AG10803 (cell line): ENCODE data around the gene SYCN.

ENCODE experiments used
- DNase-seq: peaks from one replicate; pipeline ENCODE4 v3.0.0; 2010; ENCODE audit warnings: low read depth
- H3K4me3 ChIP-seq: 2 replicates; pipeline ENCODE4 v1.5.1; 2011; ENCODE audit warnings: mild to moderate bottlenecking, low read length, control low read depth
- TF ChIP-seq, protein P1 (sequence below): conservative IDR thresholded peaks from 2 replicates; pipeline ENCODE4 v1.5.1; 2011; ENCODE audit warnings: mild to moderate bottlenecking, low read length, control low read depth, inconsistent platforms

SYCN gene

GRCh38 chr19:39190768-39191167 is 13.3 kb downstream of the SYCN start:
- TF ChIP-seq, protein P1, sequence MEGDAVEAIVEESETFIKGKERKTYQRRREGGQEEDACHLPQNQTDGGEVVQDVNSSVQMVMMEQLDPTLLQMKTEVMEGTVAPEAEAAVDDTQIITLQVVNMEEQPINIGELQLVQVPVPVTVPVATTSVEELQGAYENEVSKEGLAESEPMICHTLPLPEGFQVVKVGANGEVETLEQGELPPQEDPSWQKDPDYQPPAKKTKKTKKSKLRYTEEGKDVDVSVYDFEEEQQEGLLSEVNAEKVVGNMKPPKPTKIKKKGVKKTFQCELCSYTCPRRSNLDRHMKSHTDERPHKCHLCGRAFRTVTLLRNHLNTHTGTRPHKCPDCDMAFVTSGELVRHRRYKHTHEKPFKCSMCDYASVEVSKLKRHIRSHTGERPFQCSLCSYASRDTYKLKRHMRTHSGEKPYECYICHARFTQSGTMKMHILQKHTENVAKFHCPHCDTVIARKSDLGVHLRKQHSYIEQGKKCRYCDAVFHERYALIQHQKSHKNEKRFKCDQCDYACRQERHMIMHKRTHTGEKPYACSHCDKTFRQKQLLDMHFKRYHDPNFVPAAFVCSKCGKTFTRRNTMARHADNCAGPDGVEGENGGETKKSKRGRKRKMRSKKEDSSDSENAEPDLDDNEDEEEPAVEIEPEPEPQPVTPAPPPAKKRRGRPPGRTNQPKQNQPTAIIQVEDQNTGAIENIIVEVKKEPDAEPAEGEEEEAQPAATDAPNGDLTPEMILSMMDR = no peak
- no peak for DNase-seq
- H3K4me3 ChIP-seq = no peak overlapping the region

- TF ChIP-seq, protein P1 = no peak
- H3K4me3 ChIP-seq = no peak overlapping the region
- DNase-seq = no peak
Observed at GRCh38 chr19:39188960-39189359, 15.1 kb downstream of the SYCN start.

- TF ChIP-seq, protein P1 = no peak
- H3K4me3 ChIP-seq = no peak overlapping the region
- DNase-seq = no peak
Observed at GRCh38 chr19:39187552-39187943, 16.5 kb downstream of the SYCN start.

GRCh38 chr19:39186391-39186790 is 17.7 kb downstream of the SYCN start:
- no peak overlapping the region for H3K4me3 ChIP-seq
- TF ChIP-seq, protein P1 = no peak
- no peak for DNase-seq

- DNase-seq = peak; percentile 37
- TF ChIP-seq, protein P1 = no peak
- H3K4me3 ChIP-seq = no peak overlapping the region
Observed at GRCh38 chr19:39183104-39183503, 21.0 kb downstream of the SYCN start.

DNA sequence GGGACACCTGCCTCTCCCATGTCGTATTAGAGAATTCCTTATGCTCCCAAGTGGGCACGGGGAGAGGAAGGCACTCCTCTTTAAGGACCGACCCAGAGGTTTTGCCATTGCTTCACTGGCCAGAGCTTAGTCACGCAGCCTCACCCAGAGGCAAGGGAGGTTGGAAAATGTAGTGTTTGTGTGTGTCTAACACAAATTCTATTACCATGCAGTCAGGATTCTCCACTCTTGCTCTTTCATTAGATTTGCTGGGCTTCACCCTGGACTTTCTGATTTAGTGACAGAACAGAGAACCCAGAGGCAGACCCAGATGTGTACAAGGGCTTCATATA is 21.9 kb downstream of the SYCN start:
- no peak overlapping the region for H3K4me3 ChIP-seq
- DNase-seq = no peak
- TF ChIP-seq, protein P1 = no peak

DNA sequence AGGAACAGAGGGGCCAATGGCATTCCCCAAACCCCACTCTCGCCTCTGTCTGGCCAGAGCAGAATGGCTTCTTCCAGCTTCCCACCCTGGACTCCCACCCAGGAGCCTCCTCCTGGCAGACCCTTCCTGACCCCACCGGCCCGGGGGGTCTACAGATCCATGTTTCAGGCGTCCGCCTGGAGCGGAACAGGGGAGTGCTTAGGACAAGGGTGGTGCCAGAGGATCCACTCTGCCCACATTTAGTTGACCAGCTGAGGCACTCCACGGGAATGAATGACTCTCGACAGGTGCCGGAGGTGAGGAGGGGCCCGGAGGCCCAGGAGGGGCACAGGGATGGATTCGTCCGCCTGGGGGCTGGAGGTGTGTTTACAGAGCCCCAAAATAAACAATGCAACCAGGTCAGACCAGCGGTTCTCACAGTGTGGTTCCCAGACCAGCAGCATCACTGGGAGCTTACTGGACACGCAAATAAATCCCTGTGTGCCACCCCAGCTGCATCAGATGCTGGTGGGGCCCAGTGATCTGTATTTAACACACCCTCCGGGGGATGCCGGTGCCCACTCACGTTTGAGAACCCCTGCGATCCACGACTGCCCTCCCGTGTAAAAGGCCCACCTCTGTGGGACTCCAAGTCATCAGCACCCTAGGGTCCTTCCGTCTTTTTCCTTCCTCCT is 22.4 kb downstream of the SYCN start:
- no peak for DNase-seq
- TF ChIP-seq, protein P1 = no peak
- no peak overlapping the region for H3K4me3 ChIP-seq
